OCI-LY7 (cell line): Measurements from ENCODE around the gene PCDHB12. TPM values are rescaled to one million over a fixed set of nuclear protein-coding genes. Genes with fewer than 3 reads are reported as not detected.
"Not testable (repeated sequence)": the region's sequence is repeated elsewhere in the genome, so short reads cannot be mapped to it uniquely, and the experiment has no call there.

Experiments
- BruUV-seq: library from RNA; stranded (reverse); fragments of 400-500 nt; replicated peaks from 2 replicates; lab custom pipeline; 2021; lab: Mats Ljungman, UMichigan
- CTCF ChIA-PET: fragments of 300-600 bp; sonication (Branson Sonifier 250); formaldehyde crosslinking; loops from one replicate; lab custom pipeline; 2022; ENCODE audit warnings: antibody characterized with exemption; ENCODE audit not compliant: unreplicated experiment; lab: Charles Lee
- POLR2A ChIA-PET: fragments of 300-600 bp; sonication (Branson Sonifier 250); formaldehyde crosslinking; loops from one replicate; lab custom pipeline; 2022; ENCODE audit warnings: antibody characterized with exemption; lab: Charles Lee
- DNase-seq: peaks from one replicate; pipeline ENCODE4 v3.0.0-alpha.2; 2015; ENCODE audit warnings: low spot score
- H2AFZ ChIP-seq: fragments of 200-600 bp; sonication (generic), shearing (Covaris generic); 2 replicates; pipeline ENCODE4 v1.6.1; 2014; ENCODE audit warnings: mild to moderate bottlenecking, antibody characterized with exemption, low read length, moderate library complexity
- H3K27ac ChIP-seq: fragments of 200-600 bp; sonication (generic); 2 replicates; pipeline ENCODE4 v1.5.1; 2014; ENCODE audit warnings: mixed run types, low read depth, mild to moderate bottlenecking, moderate library complexity, low read length, inconsistent platforms; ENCODE audit not compliant: poor library complexity, severe bottlenecking
- H3K36me3 ChIP-seq: fragments of 200-600 bp; sonication (generic); 2 replicates; pipeline ENCODE4 v1.6.1; 2014; ENCODE audit warnings: mild to moderate bottlenecking, antibody characterized with exemption, low read length, moderate library complexity, mixed read lengths; ENCODE audit not compliant: insufficient read depth
- H3K4me1 ChIP-seq: fragments of 200-600 bp; sonication (generic); 2 replicates; pipeline ENCODE4 v1.5.1; 2014; ENCODE audit warnings: mild to moderate bottlenecking, low read length; ENCODE audit not compliant: insufficient read depth, poor library complexity, severe bottlenecking
- H3K4me2 ChIP-seq: fragments of 200-600 bp; sonication (generic); 2 replicates; pipeline ENCODE4 v1.6.1; 2014; ENCODE audit warnings: mild to moderate bottlenecking, low read length
- H3K4me3 ChIP-seq: fragments of 200-600 bp; sonication (generic); 2 replicates; pipeline ENCODE4 v1.5.1; 2014; ENCODE audit warnings: mild to moderate bottlenecking, low read depth, low read length; ENCODE audit not compliant: poor library complexity, severe bottlenecking
- H3K79me2 ChIP-seq: fragments of 200-600 bp; sonication (generic); 2 replicates; pipeline ENCODE4 v1.6.1; 2016; ENCODE audit warnings: low read depth, mild to moderate bottlenecking, low read length, moderate library complexity, mixed read lengths; ENCODE audit not compliant: insufficient read depth
- H3K9me2 ChIP-seq: fragments of 200-600 bp; sonication (generic); 2 replicates; pipeline ENCODE4 v1.6.1; 2016; ENCODE audit warnings: mild to moderate bottlenecking, low read length, mixed read lengths; ENCODE audit not compliant: insufficient read depth
- H3K9me3 ChIP-seq: fragments of 200-600 bp; sonication (generic); 2 replicates; pipeline ENCODE4 v1.6.1; 2014; ENCODE audit warnings: mild to moderate bottlenecking, mixed run types, low read length, mixed read lengths
- H4K20me1 ChIP-seq: fragments of 200-600 bp; sonication (generic); 2 replicates; pipeline ENCODE4 v1.6.1; 2014; ENCODE audit warnings: mild to moderate bottlenecking, antibody characterized with exemption, low read length, moderate library complexity, mixed read lengths; ENCODE audit not compliant: insufficient read depth
- EZH2phosphoT487 ChIP-seq: fragments of 200-600 bp; sonication (generic); IDR thresholded peaks from 2 replicates; pipeline ENCODE4 v1.6.1; 2018; ENCODE audit warnings: low read depth, borderline replicate concordance, mild to moderate bottlenecking, mixed run types, antibody characterized with exemption, low read length, moderate library complexity, mixed read lengths
- intact Hi-C: fragments of 100-400 bp; cut with micrococcal nuclease; formaldehyde crosslinking; loops from one replicate; pipeline ENCODE4 v1.10.0; 2022; ENCODE audit not compliant: unreplicated experiment
- total RNA-seq, 2 experiments: library from RNA; depleted of rRNA in 1 of 2; stranded (reverse); fragments of >200 nt in 1 of 2; shearing (Covaris generic) in 1 of 2; gene quantifications; 2 replicates each; pipeline ENCODE4 v1.2.3, GENCODE V29; 2014 to 2022
- TF ChIP-seq, protein P1 (sequence below): fragments of 200-600 bp; sonication (generic); conservative IDR thresholded peaks from 2 replicates; pipeline ENCODE4 v1.5.1; 2014; ENCODE audit warnings: mild to moderate bottlenecking, antibody characterized with exemption, low read length, moderate library complexity, mixed read lengths

PCDHB12 gene
- total RNA-seq, 2 experiments from 2014 or later, result not detected

DNA sequence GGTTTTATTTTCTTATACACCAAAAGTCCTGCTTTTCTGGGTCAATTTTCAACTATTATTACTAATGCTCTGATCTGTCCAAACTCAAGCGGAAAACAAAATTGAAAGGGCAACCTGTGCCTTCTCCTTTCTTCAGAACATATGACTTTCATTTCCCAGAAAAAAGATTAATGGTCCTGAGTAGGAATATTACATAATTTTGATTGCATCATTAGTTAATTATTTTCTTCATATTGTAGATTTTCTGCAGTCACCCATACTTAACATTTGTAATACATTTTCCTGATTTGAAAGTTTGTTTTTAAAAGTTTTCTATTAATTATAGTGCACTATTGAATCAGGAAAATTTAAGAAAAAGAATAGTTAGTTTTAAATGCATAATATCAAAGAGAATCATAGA lies 32.6 kb upstream of the PCDHB12 start:
- ChIA-PET POLR2A (no interaction called here), CTCF (no interaction called here)
- BruUV-seq, result no TSS peak
- Histone ChIP-seq H2AFZ (no peak overlapping the region), H4K20me1 (no peaks in the 10 kb centered on the region), H3K4me1 (no peaks in the 10 kb centered on the region), H3K27ac (no peak overlapping the region), H3K79me2 (no peaks in the 10 kb centered on the region), H3K9me2 (no peaks in the 10 kb centered on the region), H3K4me3 (no peak overlapping the region), H3K4me2 (no peak overlapping the region), H3K36me3 (no peaks in the 10 kb centered on the region), H3K9me3 (no peaks in the 10 kb centered on the region)
- TF ChIP-seq, protein P1, sequence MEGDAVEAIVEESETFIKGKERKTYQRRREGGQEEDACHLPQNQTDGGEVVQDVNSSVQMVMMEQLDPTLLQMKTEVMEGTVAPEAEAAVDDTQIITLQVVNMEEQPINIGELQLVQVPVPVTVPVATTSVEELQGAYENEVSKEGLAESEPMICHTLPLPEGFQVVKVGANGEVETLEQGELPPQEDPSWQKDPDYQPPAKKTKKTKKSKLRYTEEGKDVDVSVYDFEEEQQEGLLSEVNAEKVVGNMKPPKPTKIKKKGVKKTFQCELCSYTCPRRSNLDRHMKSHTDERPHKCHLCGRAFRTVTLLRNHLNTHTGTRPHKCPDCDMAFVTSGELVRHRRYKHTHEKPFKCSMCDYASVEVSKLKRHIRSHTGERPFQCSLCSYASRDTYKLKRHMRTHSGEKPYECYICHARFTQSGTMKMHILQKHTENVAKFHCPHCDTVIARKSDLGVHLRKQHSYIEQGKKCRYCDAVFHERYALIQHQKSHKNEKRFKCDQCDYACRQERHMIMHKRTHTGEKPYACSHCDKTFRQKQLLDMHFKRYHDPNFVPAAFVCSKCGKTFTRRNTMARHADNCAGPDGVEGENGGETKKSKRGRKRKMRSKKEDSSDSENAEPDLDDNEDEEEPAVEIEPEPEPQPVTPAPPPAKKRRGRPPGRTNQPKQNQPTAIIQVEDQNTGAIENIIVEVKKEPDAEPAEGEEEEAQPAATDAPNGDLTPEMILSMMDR, result no peak
- no peak for TF ChIP-seq EZH2phosphoT487
- intact Hi-C loops, result no loop called here
- no peak for DNase-seq

DNA sequence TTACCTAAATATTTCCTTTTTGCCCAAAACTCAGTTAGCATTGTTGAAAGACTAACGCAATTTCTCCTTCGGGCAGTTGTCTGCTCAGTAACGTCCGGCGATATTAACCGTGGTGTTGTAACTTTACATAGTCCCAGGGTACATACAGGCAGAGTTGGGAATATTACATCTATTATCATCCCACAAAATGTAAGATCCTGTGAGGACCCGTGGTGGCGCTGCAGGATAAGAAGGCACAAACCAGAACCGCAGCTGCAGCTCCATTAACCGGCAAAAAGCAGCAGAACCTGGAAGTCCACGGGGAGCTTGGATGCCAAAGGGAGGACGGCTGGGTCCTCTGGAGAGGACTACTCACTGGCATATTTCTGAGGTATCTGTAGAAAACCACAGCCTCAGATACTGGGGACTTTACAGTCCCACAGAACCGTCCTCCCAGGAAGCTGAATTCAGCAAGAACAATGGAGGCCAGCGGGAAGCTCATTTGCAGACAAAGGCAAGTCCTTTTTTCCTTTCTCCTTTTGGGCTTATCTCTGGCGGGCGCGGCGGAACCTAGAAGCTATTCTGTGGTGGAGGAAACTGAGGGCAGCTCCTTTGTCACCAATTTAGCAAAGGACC lies 30.8 kb upstream of the PCDHB12 start, which contains the start of gene PCDHB8:
Gene PCDHB8 (plus strand): TSS at position 214 of the 615 bp plus-strand sequence. CDS start 245 bp downstream, at position 459.
- H3K27ac ChIP-seq, H3K9me2 ChIP-seq, H3K4me1 ChIP-seq, H3K4me2 ChIP-seq, H4K20me1 ChIP-seq, BruUV-seq, H3K4me3 ChIP-seq, H3K9me3 ChIP-seq, intact Hi-C loops, CTCF ChIA-PET, POLR2A ChIA-PET, H3K36me3 ChIP-seq, H3K79me2 ChIP-seq, DNase-seq, H2AFZ ChIP-seq: not testable (repeated sequence)

DNA sequence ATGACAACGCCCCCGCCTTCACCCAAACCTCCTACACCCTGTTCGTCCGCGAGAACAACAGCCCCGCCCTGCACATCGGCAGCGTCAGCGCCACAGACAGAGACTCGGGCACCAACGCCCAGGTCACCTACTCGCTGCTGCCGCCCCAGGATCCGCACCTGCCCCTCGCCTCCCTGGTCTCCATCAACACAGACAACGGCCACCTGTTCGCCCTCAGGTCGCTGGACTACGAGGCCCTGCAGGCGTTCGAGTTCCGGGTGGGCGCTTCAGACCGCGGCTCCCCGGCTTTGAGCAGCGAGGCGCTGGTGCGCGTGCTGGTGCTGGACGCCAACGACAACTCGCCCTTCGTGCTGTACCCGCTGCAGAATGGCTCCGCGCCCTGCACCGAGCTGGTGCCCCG lies 29.1 kb upstream of the PCDHB12 start:
- POLR2A ChIA-PET, H3K4me2 ChIP-seq, H3K9me2 ChIP-seq, intact Hi-C loops, BruUV-seq, H2AFZ ChIP-seq, H3K79me2 ChIP-seq, DNase-seq, H4K20me1 ChIP-seq, H3K27ac ChIP-seq, CTCF ChIA-PET, H3K4me3 ChIP-seq, H3K4me1 ChIP-seq, H3K9me3 ChIP-seq, H3K36me3 ChIP-seq: not testable (repeated sequence)

DNA sequence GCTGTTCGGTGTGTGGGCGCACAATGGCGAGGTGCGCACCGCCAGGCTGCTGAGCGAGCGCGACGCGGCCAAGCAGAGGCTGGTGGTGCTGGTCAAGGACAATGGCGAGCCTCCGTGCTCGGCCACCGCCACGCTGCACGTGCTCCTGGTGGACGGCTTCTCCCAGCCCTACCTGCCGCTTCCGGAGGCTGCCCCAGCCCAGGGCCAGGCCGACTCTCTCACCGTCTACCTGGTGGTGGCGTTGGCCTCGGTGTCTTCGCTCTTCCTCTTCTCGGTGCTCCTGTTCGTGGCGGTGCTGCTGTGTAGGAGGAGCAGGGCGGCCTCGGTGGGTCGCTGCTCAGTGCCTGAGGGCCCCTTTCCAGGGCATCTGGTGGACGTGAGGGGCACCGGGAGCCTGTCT lies 28.6 kb upstream of the PCDHB12 start:
- H3K9me3 ChIP-seq, DNase-seq, H3K4me3 ChIP-seq, BruUV-seq, intact Hi-C loops, H2AFZ ChIP-seq, POLR2A ChIA-PET, CTCF ChIA-PET, H3K27ac ChIP-seq, H3K79me2 ChIP-seq, H3K36me3 ChIP-seq, H4K20me1 ChIP-seq, H3K4me1 ChIP-seq, H3K9me2 ChIP-seq, H3K4me2 ChIP-seq: not testable (repeated sequence)
